HG03442 (cell line): ENCODE results near the gene RETN.

Experiments used
- ATAC-seq: cut with Tn5 transposase; IDR thresholded peaks from one replicate; pipeline ENCODE4 v1.9.1; 2021; ENCODE audit warnings: mild to moderate bottlenecking, moderate library complexity; ENCODE audit not compliant: unreplicated experiment

The RETN gene

GRCh38 chr19:7705387-7706187 lies 36.7 kb downstream of the RETN start:
- no peak for ATAC-seq

- no peak for ATAC-seq
These were observed 37.5 kb downstream of the RETN start for GRCh38 chr19:7706188-7706954.

- no peak for ATAC-seq
These were observed 38.2 kb downstream of the RETN start for GRCh38 chr19:7706955-7707456.

- no peak for ATAC-seq
These were observed 41.1 kb downstream of the RETN start for GRCh38 chr19:7709932-7710460.

- no peak for ATAC-seq
These were observed 41.8 kb downstream of the RETN start for GRCh38 chr19:7710616-7711015.

- ATAC-seq = no peak
These were observed 46.8 kb downstream of the RETN start for GRCh38 chr19:7715671-7716070.

- no peak for ATAC-seq
These were observed 47.9 kb downstream of the RETN start for GRCh38 chr19:7716762-7717161.

- ATAC-seq = no peak
These were observed 49.8 kb downstream of the RETN start for GRCh38 chr19:7718668-7719067.
